ENCODE results near the gene GLS. TPM values are rescaled to one million over a fixed set of nuclear protein-coding genes. Genes with fewer than 3 reads are reported as not detected.
"Not testable (repeated sequence)": the region's sequence is repeated elsewhere in the genome, so short reads cannot be mapped to it uniquely, and the experiment has no call there.

The GLS gene
- polyA plus RNA-seq, 1 donor, result 370 TPM

GRCh38 chr2:190993292-190993643 lies 112.6 kb downstream of the GLS start:
- DNase-seq, result no peak

GRCh38 chr2:190994148-190994547 lies 113.5 kb downstream of the GLS start:
- DNase-seq, result no peak

GRCh38 chr2:190995315-190995714 lies 114.7 kb downstream of the GLS start:
- DNase-seq, result not testable (repeated sequence)

GRCh38 chr2:190996338-190996946 lies 115.8 kb downstream of the GLS start:
- DNase-seq, result no peak

- no peak for DNase-seq
These were observed 116.3 kb downstream of the GLS start for GRCh38 chr2:190996947-190997346.

GRCh38 chr2:190997526-190998113 lies 117.0 kb downstream of the GLS start:
- no peak for DNase-seq

GRCh38 chr2:190999058-190999457 lies 118.4 kb downstream of the GLS start:
- no peak for DNase-seq

- no peak for DNase-seq
These were observed 119.5 kb downstream of the GLS start for GRCh38 chr2:190999949-191000665.

GRCh38 chr2:191001032-191001431 lies 120.4 kb downstream of the GLS start:
- no peak for DNase-seq

GRCh38 chr2:191001624-191002023 lies 121.0 kb downstream of the GLS start:
- DNase-seq, result no peak

GRCh38 chr2:191003405-191004309 lies 123.0 kb downstream of the GLS start:
- DNase-seq, result no peak

- DNase-seq, result no peak
These were observed 125.7 kb downstream of the GLS start for GRCh38 chr2:191006297-191006696.

GRCh38 chr2:191006997-191007783 lies 126.6 kb downstream of the GLS start:
- no peak for DNase-seq

GRCh38 chr2:191008286-191008685 lies 127.7 kb downstream of the GLS start:
- no peak for DNase-seq

GRCh38 chr2:191009541-191010374 lies 129.1 kb downstream of the GLS start:
- no peak for DNase-seq

- DNase-seq, result no peak
These were observed 130.6 kb downstream of the GLS start for GRCh38 chr2:191010887-191011885.

GRCh38 chr2:191012346-191012745 lies 131.7 kb downstream of the GLS start:
- no peak for DNase-seq

- DNase-seq, result no peak
These were observed 132.4 kb downstream of the GLS start for GRCh38 chr2:191012845-191013681.

GRCh38 chr2:191013682-191013931 lies 133.0 kb downstream of the GLS start:
- no peak for DNase-seq
